ENCODE data around the gene E2F2.
A peak's percentile ranks its signal among the peaks of the same experiment; 100 is the strongest.

Gene E2F2

GRCh38 chr1:23530747-23531561 lies at the start of gene E2F2:
TSS of gene E2F2 (minus strand) at chr1:23531233. CDS start at chr1:23530793, 440 bp downstream.
- DNase-seq (ENCODE audit: low spot score) = peak; percentile 69

GRCh38 chr1:23578997-23579363 lies 47.9 kb upstream of the E2F2 start:
- DNase-seq (ENCODE audit: low spot score) = no peak

GRCh38 chr1:23578311-23578996 lies 47.4 kb upstream of the E2F2 start:
- no peak for DNase-seq (ENCODE audit: low spot score)

- DNase-seq (ENCODE audit: low spot score) = no peak
Measured at GRCh38 chr1:23577056-23578004, 46.3 kb upstream of the E2F2 start.

- DNase-seq (ENCODE audit: low spot score) = no peak
Measured at GRCh38 chr1:23576338-23577055, 45.5 kb upstream of the E2F2 start.

- no peak for DNase-seq (ENCODE audit: low spot score)
Measured at GRCh38 chr1:23575226-23575810, 44.3 kb upstream of the E2F2 start.

GRCh38 chr1:23574265-23574754 lies 43.3 kb upstream of the E2F2 start:
- DNase-seq (ENCODE audit: low spot score) = no peak

GRCh38 chr1:23573574-23574182 lies 42.6 kb upstream of the E2F2 start:
- no peak for DNase-seq (ENCODE audit: low spot score)

GRCh38 chr1:23571465-23571864 lies 40.4 kb upstream of the E2F2 start:
- DNase-seq (ENCODE audit: low spot score) = no peak

GRCh38 chr1:23570001-23570691 lies 39.1 kb upstream of the E2F2 start:
- DNase-seq (ENCODE audit: low spot score) = no peak

- DNase-seq (ENCODE audit: low spot score) = no peak
Measured at GRCh38 chr1:23568608-23569383, 37.8 kb upstream of the E2F2 start.

- DNase-seq (ENCODE audit: low spot score) = no peak
Measured at GRCh38 chr1:23567996-23568607, 37.1 kb upstream of the E2F2 start.

GRCh38 chr1:23567629-23567995 lies 36.6 kb upstream of the E2F2 start:
- no peak for DNase-seq (ENCODE audit: low spot score)

- DNase-seq (ENCODE audit: low spot score) = no peak
Measured at GRCh38 chr1:23566304-23566703, 35.3 kb upstream of the E2F2 start.

GRCh38 chr1:23565776-23566175 lies 34.7 kb upstream of the E2F2 start:
- DNase-seq (ENCODE audit: low spot score) = no peak

- DNase-seq (ENCODE audit: low spot score) = no peak
Measured at GRCh38 chr1:23564529-23565122, 33.6 kb upstream of the E2F2 start.

GRCh38 chr1:23563755-23564374 lies 32.8 kb upstream of the E2F2 start:
- DNase-seq (ENCODE audit: low spot score) = no peak

GRCh38 chr1:23563003-23563402 lies 32.0 kb upstream of the E2F2 start:
- no peak for DNase-seq (ENCODE audit: low spot score)

All from pons (tissue), 1 donor.